IPS DF 6.9 (cell line): ENCODE data around the gene BCAR3.

Experiments
- DNase-seq: peaks from one replicate; pipeline ENCODE4 v3.0.0-alpha.2; 2013; ENCODE audit warnings: low read depth, low spot score
- H3K27ac ChIP-seq: one replicate; pipeline ENCODE4 v1.5.1; 2013; ENCODE audit warnings: low read length, control low read depth
- H3K27me3 ChIP-seq: 2 replicates; pipeline ENCODE4 v1.6.1; 2013; ENCODE audit warnings: mild to moderate bottlenecking, low read length; ENCODE audit not compliant: control insufficient read depth, insufficient read depth
- H3K36me3 ChIP-seq: 2 replicates; pipeline ENCODE4 v1.6.1; 2013; ENCODE audit warnings: low read length; ENCODE audit not compliant: control insufficient read depth, insufficient read depth
- H3K4me1 ChIP-seq: 2 replicates; pipeline ENCODE4 v1.6.1; 2013; ENCODE audit warnings: low read length; ENCODE audit not compliant: control insufficient read depth, insufficient read depth
- H3K4me3 ChIP-seq: 2 replicates; pipeline ENCODE4 v1.5.1; 2013; ENCODE audit warnings: mild to moderate bottlenecking, low read length
- H3K9me3 ChIP-seq: 2 replicates; pipeline ENCODE4 v1.6.1; 2013; ENCODE audit warnings: low read length, inconsistent platforms; ENCODE audit not compliant: control insufficient read depth, insufficient read depth
- WGBS: extraction: QIAGEN DNeasy Blood & Tissue Kit; methylation state at CpG from one replicate; pipeline ENCODE4 v1.1.7; 2013; ENCODE audit warnings: mixed read lengths, missing lambda C conversion rate; ENCODE audit not compliant: insufficient read length, insufficient coverage; 5-methylcytosine and 5-hydroxymethylcytosine counted together

Gene BCAR3

DNA sequence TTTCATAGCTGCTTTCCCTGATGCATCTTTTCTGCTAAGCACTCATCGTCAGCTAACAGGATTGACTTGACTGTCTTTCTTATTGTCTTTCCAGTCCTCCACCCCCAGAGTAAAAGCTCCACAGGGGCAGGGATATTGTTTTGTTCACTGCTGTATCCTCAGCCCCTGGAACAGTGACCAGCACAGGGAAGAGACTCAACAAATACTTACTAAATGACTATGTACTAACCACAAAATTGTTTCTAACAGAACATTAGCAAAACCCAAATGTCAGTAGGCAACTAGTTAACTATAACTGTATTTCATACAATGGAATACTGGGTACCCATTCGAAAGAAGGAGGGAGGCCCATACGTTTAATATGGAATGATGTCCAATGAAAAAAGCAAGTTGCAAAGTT, 53.0 kb downstream of the BCAR3 start:
- no peak for DNase-seq
- Histone ChIP-seq H3K27me3 (no peaks in the 10 kb centered on the region), H3K9me3 (no peaks in the 10 kb centered on the region), H3K27ac (no peak overlapping the region), H3K4me3 (no peak overlapping the region), H3K4me1 (0 out of 2 replicates have a peak, but pooled peaks cover 1% of the 10 kb centered on the region), H3K36me3 (no peaks in the 10 kb centered on the region)
- WGBS = no CpG with 5 or more reads among the region's 3 CpGs

DNA sequence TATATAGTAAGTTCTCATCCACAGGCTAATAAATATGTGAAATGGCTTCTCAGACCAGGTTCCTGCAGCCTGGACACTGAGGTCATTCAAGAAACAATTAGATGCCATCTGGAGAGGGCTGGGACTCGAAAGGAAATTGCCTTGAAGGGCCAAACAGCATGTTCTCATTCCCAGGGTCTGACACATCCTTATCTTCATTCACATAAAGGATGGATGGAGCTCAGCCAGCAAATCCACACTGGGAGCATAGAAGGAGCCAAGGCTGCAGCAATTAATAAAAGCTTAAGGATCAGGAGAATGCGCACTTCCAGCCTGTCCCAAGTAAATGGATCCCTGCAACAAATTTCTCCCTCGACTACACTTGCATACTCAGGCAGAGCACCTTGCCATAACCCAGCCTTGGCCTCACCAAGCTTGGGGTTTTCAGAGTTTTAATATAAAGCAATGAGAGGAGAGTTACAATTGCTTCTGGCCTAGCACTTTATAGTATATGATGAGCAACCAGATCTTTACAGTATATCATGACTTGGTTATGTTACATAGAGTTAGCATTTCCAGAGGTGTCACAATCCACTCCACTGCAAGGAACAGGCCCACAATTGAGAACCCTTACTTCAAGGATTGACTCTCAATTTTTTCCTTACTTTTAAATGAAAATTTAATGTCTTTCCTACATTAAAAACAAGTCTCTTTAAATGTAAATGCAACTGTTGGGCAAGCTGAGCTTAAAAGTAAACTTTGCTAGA, 55.9 kb downstream of the BCAR3 start:
- no peak for DNase-seq
- Histone ChIP-seq H3K4me3 (no peak overlapping the region), H3K27ac (no peak overlapping the region), H3K4me1 (peaks cover 5% of the 10 kb centered on the region; the same call in 1 of the 2 replicates), H3K9me3 (no peaks in the 10 kb centered on the region), H3K36me3 (no peaks in the 10 kb centered on the region), H3K27me3 (no peaks in the 10 kb centered on the region)
- no CpG with 5 or more reads among the region's 3 CpGs for WGBS

DNA sequence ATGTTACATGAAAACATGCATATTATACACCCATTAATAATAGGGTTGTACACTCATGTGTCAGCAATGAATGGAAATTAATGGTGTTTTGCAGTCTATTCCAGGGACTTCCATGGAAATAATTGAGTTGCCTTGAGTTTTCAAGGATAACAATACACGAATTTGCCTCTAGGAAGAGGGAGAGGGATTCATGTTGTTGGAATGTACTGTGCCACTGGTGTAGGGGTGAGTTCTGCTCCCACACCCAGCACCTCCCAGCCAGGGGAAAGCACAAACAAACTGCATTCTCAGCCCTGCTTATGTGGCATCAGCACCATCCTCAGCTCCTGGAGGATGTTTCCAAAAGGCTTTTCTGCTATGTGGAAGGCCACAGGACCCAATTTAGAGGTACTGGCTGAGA, 57.8 kb downstream of the BCAR3 start:
- H3K9me3 ChIP-seq = no peaks in the 10 kb centered on the region
- H3K4me3 ChIP-seq = no peak overlapping the region
- H3K27me3 ChIP-seq = no peaks in the 10 kb centered on the region
- WGBS = no CpG with 5 or more reads among the region's 1 CpG
- peaks cover 5% of the 10 kb centered on the region; the same call in 1 of the 2 replicates for H3K4me1 ChIP-seq
- no peak overlapping the region for H3K27ac ChIP-seq
- no peaks in the 10 kb centered on the region for H3K36me3 ChIP-seq
- no peak for DNase-seq

DNA sequence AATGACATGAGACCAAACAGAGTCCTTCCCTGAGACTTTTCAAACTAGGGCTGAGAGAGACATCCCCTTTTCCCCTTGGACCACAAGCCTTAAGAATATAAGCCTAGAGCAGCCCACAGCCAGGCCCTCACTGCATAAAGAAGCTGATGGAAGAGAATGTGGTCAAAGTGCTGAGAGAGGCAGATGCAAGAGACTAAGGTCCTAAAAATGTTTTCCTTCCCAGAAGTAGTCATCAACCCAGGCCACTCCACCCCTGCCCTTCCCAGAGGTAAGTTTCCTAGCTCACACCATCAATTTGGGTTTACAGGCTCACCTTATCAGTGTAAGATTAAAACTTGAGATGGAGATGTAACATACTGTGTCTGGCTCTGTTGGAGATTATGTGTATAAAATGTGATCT, 58.2 kb downstream of the BCAR3 start:
- no peak overlapping the region for H3K4me3 ChIP-seq
- H3K27me3 ChIP-seq = no peaks in the 10 kb centered on the region
- no peak for DNase-seq
- H3K27ac ChIP-seq = no peak overlapping the region
- H3K9me3 ChIP-seq = no peaks in the 10 kb centered on the region
- no peaks in the 10 kb centered on the region for H3K36me3 ChIP-seq
- peaks cover 5% of the 10 kb centered on the region; the same call in 1 of the 2 replicates for H3K4me1 ChIP-seq

DNA sequence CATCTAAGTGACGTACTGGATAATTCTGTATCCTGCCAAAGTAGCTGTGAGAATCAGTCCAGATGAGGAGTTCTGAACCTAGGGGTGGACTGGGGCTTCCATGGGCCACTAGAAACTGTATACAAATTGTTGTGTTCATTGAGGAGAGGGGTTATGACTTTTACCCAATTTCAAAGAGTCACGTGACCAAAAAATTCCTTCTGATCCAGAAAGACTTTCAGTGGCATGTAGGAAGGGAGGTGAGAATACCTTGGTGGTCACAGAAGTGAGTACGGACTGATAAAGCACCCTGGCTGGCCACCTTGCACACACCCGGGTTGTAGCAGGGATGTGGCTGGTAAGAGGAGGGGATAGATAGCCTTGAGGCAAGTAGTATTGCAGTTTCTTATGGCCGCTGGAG, 60.4 kb downstream of the BCAR3 start:
- no peak for DNase-seq

DNA sequence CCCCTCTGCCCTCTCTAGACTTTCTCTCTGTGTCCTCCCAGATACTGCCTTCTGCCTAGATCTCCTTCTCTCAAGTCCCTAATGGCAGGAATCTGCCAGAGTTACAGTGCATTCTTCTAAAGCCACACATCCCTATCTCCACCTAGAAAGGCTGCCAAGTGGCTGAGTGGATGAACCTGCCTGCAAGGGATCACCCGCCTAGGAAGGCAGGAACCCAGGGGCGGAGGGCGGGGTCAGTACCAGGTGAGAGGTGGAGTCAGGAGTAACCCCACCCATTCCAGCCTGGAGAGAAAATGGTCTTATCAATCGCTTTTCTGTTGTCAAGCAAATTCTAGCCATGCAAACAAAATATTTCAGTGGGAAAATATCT, 60.8 kb downstream of the BCAR3 start:
- peaks cover 16% of the 10 kb centered on the region for H3K4me1 ChIP-seq
- H3K9me3 ChIP-seq = no peaks in the 10 kb centered on the region
- WGBS = no CpG with 5 or more reads among the region's 4 CpGs
- H3K4me3 ChIP-seq = no peak overlapping the region
- no peaks in the 10 kb centered on the region for H3K27me3 ChIP-seq
- H3K36me3 ChIP-seq = no peaks in the 10 kb centered on the region
- no peak overlapping the region for H3K27ac ChIP-seq
- no peak for DNase-seq

More for the DNA sequence above, 60.4 kb downstream of the BCAR3 start:
- no peak overlapping the region for H3K4me3 ChIP-seq
- H3K4me1 ChIP-seq = peaks cover 16% of the 10 kb centered on the region
- H3K27ac ChIP-seq = no peak overlapping the region
- no peaks in the 10 kb centered on the region for H3K36me3 ChIP-seq
- no peaks in the 10 kb centered on the region for H3K9me3 ChIP-seq
- H3K27me3 ChIP-seq = no peaks in the 10 kb centered on the region
- no CpG with 5 or more reads among the region's 5 CpGs for WGBS

DNA sequence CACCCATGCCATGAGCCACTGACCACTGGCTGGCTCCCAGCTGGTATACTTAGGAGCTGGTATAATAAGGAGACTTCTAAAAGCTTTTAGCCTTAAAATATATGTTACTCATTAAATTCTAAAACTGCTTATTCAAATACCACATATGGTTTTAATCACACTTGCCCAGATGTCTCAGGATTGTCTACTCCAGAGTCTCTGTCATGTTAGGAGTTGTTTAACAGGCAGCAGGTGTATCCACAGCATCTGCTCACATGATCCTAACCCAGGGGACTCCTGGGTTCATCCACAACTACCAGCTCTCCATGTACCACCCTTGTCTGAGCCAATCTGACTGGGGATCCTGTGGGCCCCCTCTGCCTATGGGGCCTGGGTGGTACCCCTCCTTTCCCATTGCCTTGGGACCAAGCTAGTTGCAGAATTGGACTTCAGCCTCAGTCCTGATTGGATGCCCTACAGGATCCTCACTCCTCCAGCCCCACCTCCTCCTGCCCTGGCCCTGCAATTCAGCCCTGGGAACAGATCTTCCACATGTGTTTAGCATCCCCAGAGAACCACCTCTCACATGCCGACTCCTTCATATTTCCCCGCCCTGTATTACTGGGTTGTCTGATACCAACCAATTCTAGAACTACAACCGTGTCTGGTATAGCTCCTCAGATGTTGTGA, 61.3 kb downstream of the BCAR3 start:
- Histone ChIP-seq H3K4me3 (no peak overlapping the region), H3K36me3 (no peaks in the 10 kb centered on the region), H3K9me3 (no peaks in the 10 kb centered on the region), H3K4me1 (peaks cover 18% of the 10 kb centered on the region), H3K27ac (no peak overlapping the region), H3K27me3 (no peaks in the 10 kb centered on the region)
- DNase-seq = no peak
- no CpG with 5 or more reads among the region's 3 CpGs for WGBS

DNA sequence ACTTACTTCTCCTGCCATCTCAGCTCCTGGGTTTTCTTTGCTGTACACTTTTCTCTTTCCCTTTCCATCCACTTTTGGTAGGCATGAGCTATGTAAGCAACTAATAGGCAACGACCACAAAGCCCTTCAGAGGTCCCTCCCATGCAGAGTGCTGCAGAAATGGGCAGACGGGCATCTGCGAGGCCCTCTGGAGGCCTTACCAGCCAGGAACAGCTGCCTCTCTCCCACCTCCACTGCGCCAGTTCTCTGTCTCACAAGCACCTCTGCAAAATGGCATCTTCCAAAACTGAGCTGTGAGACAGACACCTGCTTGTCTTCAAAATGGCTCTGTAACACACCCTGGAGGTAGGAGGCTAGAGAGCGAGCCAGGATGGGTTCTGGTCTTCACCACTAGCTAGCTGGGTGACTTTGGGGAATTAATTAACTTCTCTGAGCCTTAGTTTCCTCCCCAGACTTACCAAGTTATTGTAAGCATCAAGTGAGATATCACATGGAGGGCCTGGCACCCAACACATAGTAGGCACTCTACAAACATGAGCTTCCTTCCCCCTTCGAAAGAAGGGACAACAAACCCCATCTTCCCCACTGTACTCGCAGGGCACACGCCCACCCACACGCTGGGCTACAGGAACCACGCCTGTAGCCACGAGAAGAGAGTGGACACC, 62.0 kb downstream of the BCAR3 start:
- H3K9me3 ChIP-seq = no peaks in the 10 kb centered on the region
- no peak for DNase-seq
- peaks cover 19% of the 10 kb centered on the region for H3K4me1 ChIP-seq
- no peak overlapping the region for H3K27ac ChIP-seq
- WGBS = no CpG with 5 or more reads among the region's 11 CpGs
- no peak overlapping the region for H3K4me3 ChIP-seq
- H3K36me3 ChIP-seq = no peaks in the 10 kb centered on the region
- H3K27me3 ChIP-seq = no peaks in the 10 kb centered on the region

DNA sequence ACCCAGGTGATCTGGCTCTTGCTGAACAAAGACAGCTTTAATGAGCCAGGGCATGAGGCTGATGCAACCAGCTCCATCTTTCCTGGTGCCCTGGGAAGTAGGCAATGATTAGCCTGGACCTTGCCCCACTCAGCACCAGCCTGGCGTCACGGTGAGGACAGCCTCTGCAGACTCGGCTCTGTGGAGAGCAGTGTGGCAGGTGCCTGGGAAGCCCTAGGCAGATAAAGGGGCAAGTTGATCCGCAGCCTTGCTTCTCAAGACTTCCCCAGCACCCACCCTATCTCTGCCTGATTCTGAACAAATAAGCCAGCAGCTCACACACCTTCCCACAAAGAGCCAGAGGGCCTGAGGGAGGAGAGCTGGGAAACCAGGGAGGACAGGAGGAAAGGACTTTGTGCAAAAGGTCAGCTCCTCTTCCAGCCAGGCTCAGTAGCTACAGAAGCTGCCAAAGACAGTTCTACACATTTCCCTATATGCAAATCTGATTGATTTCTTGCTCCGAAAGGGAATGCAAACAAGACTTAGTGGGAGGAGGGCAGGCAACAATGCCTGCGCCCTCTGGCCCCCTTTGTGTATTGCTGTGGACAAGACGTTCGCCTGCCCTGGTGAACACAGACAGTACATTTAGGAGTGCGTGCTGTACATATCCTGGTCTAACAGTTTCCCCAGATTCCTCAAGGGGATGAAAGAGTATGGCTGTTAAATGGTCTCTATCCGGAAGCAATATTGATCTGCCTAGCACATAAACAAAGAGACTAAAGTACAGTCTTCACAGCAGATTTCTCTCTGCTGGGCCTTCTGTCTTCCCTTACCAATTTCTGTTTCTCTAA, 63.8 kb downstream of the BCAR3 start:
- peaks cover 20% of the 10 kb centered on the region for H3K4me1 ChIP-seq
- WGBS = no CpG with 5 or more reads among the region's 10 CpGs
- no peak overlapping the region for H3K27ac ChIP-seq
- no peak overlapping the region for H3K4me3 ChIP-seq
- H3K27me3 ChIP-seq = no peaks in the 10 kb centered on the region
- DNase-seq = no peak
- no peaks in the 10 kb centered on the region for H3K9me3 ChIP-seq
- H3K36me3 ChIP-seq = no peaks in the 10 kb centered on the region

DNA sequence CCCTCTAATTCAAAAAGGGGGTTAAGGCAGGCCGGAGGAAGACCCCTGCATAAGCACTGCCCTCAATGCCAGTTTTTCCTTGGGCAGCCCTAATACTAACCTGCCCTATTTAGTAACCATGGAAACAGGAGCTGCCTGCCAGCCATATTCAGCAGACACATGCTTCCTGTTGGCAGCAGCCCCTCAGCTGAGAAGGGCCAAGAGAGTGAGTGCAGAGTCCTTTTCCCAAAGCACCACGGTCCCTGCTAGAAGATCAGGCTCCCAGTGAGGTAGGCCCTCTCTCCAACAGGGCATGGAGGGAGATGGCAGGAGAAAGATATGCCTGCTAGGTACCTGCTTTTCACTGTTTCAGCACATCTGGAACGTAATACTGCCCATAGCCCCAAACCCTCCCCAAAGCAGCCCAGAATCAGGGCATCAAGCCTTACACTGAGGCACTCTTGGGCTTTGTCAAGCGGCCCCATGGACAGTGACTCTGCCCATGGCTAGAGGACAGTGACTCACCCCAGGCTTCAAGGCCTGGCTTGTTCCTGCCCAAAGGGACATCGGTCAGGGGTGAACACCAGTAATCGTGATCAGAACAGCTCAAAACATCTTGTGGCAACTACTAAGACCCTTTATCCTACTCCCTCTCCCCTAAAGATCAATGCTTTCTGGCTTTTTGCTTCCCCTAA, 64.5 kb downstream of the BCAR3 start:
- Histone ChIP-seq H3K9me3 (no peaks in the 10 kb centered on the region), H3K4me1 (peaks cover 16% of the 10 kb centered on the region; the same call in 1 of the 2 replicates), H3K36me3 (no peaks in the 10 kb centered on the region), H3K27ac (no peak overlapping the region), H3K4me3 (no peak overlapping the region), H3K27me3 (no peaks in the 10 kb centered on the region)
- no CpG with 5 or more reads among the region's 6 CpGs for WGBS
- DNase-seq = no peak
